ENCODE data around the gene PDS5A.
A peak's percentile ranks its signal among the peaks of the same experiment; 100 is the strongest.
"Not testable (repeated sequence)": the region's sequence is repeated elsewhere in the genome, so short reads cannot be mapped to it uniquely, and the experiment has no call there.

The PDS5A gene

DNA sequence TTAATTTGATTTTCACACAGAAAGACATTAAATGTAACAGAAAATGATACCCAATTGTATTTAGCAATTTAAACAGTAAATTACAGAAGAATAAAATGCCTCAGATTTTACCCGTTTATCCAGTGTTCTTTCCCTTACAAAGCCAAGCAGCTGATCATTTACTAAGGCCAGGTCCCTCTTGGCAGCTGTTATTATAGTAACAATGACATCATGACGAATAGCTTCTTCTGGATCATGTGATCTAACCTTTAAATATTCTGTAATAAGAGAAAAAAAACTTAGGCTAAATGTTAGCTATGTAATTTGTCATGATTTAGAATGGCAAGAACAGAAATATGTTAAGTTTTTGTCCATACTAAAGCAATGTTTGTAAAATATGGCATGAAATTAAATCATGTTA lies 69.4 kb downstream of the PDS5A start:
- Histone ChIP-seq H3K27ac (ENCODE audit: extremely low read depth, low read depth, low read length) (no peak overlapping the region), H3K9me3 (ENCODE audit: control insufficient read depth, insufficient read depth, low read depth, low read length) (no peaks in the 10 kb centered on the region), H3K4me1 (ENCODE audit: control insufficient read depth, insufficient read depth, low read length) (no peaks in the 10 kb centered on the region), H3K4me3 (ENCODE audit: low read depth, low read length) (no peak overlapping the region), H3K36me3 (ENCODE audit: control insufficient read depth in 2 of 2, insufficient read depth in 1 of 2, low read length in 2 of 2) (peaks cover 6 to 55% of the 10 kb centered on the region in 2 experiments)
- ChIA-PET CTCF (interaction anchor here (1.1 kb wide), 1 partner anchor 70 kb away, joined by 4 read pairs; the partner anchor contains the start of gene PDS5A), POLR2A (no interaction called here)
- no peak for TF ChIP-seq KLF8 (tag by site-specific recombination; IDR thresholded peaks at IDR 0.05)
- TF ChIP-seq ZSCAN16 (tag by site-specific recombination; IDR thresholded peaks at IDR 0.05) = no peak
- TF ChIP-seq, protein P1, sequence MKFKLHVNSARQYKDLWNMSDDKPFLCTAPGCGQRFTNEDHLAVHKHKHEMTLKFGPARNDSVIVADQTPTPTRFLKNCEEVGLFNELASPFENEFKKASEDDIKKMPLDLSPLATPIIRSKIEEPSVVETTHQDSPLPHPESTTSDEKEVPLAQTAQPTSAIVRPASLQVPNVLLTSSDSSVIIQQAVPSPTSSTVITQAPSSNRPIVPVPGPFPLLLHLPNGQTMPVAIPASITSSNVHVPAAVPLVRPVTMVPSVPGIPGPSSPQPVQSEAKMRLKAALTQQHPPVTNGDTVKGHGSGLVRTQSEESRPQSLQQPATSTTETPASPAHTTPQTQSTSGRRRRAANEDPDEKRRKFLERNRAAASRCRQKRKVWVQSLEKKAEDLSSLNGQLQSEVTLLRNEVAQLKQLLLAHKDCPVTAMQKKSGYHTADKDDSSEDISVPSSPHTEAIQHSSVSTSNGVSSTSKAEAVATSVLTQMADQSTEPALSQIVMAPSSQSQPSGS (tag by site-specific recombination; IDR thresholded peaks at IDR 0.05; ENCODE audit: low read depth) = peak; percentile 45; the same call in 1 of the 2 replicates
- TF ChIP-seq ZNF626 (tag by site-specific recombination; IDR thresholded peaks at IDR 0.05) = no peak
- no peak for TF ChIP-seq ZIC2 (tag by site-specific recombination; IDR thresholded peaks at IDR 0.05)
- TF ChIP-seq ZNF571 (tag by site-specific recombination; IDR thresholded peaks at IDR 0.05) = no peak

DNA sequence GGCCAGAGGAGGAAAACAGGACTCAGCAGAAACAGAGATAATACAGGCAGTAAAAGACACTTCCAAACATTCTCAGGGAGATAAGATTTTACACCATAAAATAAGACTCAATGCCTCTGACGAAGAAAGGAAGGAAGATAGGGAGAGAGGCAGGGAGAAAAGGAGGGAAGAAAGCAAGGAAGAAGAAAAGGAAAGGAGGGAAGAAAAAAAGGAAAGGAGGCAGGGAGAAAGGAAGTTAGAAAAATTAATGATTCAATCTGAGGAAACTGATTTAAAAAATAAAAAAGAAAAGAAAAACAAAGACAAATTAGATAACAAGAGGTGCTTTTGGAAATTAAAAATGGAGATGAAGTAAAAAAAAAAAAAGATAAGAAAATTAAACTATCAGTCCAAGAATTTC lies 72.1 kb downstream of the PDS5A start:
- Histone ChIP-seq H3K36me3 (ENCODE audit: control insufficient read depth in 2 of 2, insufficient read depth in 1 of 2, low read length in 2 of 2) (peaks cover 11 to 59% of the 10 kb centered on the region in 2 experiments), H3K4me3 (ENCODE audit: low read depth, low read length) (no peak overlapping the region), H3K4me1 (ENCODE audit: control insufficient read depth, insufficient read depth, low read length) (no peaks in the 10 kb centered on the region), H3K27ac (ENCODE audit: extremely low read depth, low read depth, low read length) (no peak overlapping the region), H3K9me3 (ENCODE audit: control insufficient read depth, insufficient read depth, low read depth, low read length) (no peaks in the 10 kb centered on the region)
- ChIA-PET CTCF (no interaction called here), POLR2A (no interaction called here)
- TF ChIP-seq OSR2 (tag by site-specific recombination; IDR thresholded peaks at IDR 0.05) = no peak
- no peak for TF ChIP-seq ZNF621 (tag by site-specific recombination; IDR thresholded peaks at IDR 0.05)
- TF ChIP-seq ZNF366 (tag by site-specific recombination; conservative IDR thresholded peaks at IDR 0.05) = peak; percentile 52; the same call in 1 of the 2 replicates
- TF ChIP-seq ZNF76 (tag by site-specific recombination; IDR thresholded peaks at IDR 0.05; ENCODE audit: borderline replicate concordance, low read depth) = no peak
- no peak for TF ChIP-seq ZNF529 (tag by site-specific recombination; IDR thresholded peaks at IDR 0.05; ENCODE audit: insufficient replicate concordance)
- TF ChIP-seq, protein P2, sequence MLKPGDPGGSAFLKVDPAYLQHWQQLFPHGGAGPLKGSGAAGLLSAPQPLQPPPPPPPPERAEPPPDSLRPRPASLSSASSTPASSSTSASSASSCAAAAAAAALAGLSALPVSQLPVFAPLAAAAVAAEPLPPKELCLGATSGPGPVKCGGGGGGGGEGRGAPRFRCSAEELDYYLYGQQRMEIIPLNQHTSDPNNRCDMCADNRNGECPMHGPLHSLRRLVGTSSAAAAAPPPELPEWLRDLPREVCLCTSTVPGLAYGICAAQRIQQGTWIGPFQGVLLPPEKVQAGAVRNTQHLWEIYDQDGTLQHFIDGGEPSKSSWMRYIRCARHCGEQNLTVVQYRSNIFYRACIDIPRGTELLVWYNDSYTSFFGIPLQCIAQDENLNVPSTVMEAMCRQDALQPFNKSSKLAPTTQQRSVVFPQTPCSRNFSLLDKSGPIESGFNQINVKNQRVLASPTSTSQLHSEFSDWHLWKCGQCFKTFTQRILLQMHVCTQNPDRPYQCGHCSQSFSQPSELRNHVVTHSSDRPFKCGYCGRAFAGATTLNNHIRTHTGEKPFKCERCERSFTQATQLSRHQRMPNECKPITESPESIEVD (tag by site-specific recombination; IDR thresholded peaks at IDR 0.05) = no peak
- TF ChIP-seq ZNF596 (tag by site-specific recombination; IDR thresholded peaks at IDR 0.05) = no peak
- no peak for TF ChIP-seq ZNF747 (tag by site-specific recombination; IDR thresholded peaks at IDR 0.05)
- TF ChIP-seq, protein P3, sequence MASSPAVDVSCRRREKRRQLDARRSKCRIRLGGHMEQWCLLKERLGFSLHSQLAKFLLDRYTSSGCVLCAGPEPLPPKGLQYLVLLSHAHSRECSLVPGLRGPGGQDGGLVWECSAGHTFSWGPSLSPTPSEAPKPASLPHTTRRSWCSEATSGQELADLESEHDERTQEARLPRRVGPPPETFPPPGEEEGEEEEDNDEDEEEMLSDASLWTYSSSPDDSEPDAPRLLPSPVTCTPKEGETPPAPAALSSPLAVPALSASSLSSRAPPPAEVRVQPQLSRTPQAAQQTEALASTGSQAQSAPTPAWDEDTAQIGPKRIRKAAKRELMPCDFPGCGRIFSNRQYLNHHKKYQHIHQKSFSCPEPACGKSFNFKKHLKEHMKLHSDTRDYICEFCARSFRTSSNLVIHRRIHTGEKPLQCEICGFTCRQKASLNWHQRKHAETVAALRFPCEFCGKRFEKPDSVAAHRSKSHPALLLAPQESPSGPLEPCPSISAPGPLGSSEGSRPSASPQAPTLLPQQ (tag by site-specific recombination; IDR thresholded peaks at IDR 0.05) = no peak
- TF ChIP-seq, protein P4, sequence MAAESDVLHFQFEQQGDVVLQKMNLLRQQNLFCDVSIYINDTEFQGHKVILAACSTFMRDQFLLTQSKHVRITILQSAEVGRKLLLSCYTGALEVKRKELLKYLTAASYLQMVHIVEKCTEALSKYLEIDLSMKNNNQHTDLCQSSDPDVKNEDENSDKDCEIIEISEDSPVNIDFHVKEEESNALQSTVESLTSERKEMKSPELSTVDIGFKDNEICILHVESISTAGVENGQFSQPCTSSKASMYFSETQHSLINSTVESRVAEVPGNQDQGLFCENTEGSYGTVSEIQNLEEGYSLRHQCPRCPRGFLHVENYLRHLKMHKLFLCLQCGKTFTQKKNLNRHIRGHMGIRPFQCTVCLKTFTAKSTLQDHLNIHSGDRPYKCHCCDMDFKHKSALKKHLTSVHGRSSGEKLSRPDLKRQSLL (tag by site-specific recombination; IDR thresholded peaks at IDR 0.05) = no peak
- peak; percentile 86 for TF ChIP-seq PRDM1 (tag by site-specific recombination; IDR thresholded peaks at IDR 0.05)
- TF ChIP-seq, protein P5, sequence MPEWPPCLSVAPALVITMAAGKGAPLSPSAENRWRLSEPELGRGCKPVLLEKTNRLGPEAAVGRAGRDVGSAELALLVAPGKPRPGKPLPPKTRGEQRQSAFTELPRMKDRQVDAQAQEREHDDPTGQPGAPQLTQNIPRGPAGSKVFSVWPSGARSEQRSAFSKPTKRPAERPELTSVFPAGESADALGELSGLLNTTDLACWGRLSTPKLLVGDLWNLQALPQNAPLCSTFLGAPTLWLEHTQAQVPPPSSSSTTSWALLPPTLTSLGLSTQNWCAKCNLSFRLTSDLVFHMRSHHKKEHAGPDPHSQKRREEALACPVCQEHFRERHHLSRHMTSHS (tag by site-specific recombination; IDR thresholded peaks at IDR 0.05) = no peak
- TF ChIP-seq KLF10 (tag by site-specific recombination; IDR thresholded peaks at IDR 0.05) = no peak
- no peak for TF ChIP-seq ZFP3 (tag by site-specific recombination; IDR thresholded peaks at IDR 0.05; ENCODE audit: low read depth)

DNA sequence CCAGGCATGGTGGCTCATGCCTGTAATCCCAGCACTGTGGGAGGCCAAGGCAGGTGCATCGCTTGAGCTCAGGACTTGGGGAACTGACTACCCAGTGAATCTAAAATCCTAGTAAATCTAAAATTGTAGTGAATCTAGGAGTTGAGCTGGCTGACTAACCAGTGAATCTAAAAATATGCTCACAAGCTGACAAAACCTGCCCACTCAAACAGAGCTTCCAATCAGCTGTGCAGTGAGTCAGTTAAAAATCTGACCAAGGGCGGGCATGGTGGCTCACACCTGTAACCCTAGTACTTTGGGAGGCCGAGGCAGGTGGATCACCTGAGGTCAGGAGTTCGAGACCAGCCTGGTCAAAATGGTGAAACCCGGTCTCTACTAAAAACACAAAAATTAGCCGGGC lies 72.7 kb downstream of the PDS5A start:
- H3K9me3 ChIP-seq (ENCODE audit: control insufficient read depth, insufficient read depth, low read depth, low read length); H3K27ac ChIP-seq (ENCODE audit: extremely low read depth, low read depth, low read length); CTCF ChIA-PET; H3K4me3 ChIP-seq (ENCODE audit: low read depth, low read length); POLR2A ChIA-PET; H3K4me1 ChIP-seq (ENCODE audit: control insufficient read depth, insufficient read depth, low read length): not testable (repeated sequence)
- peaks cover 15 to 60% of the 10 kb centered on the region in 2 experiments for H3K36me3 ChIP-seq (ENCODE audit: control insufficient read depth in 2 of 2, insufficient read depth in 1 of 2, low read length in 2 of 2)
